GM04503 (cell line): ENCODE data around the gene DNASE1L3.

Experiments
- DNase-seq: peaks from one replicate; pipeline ENCODE4 v3.0.0-alpha.2; 2012; ENCODE audit warnings: low read depth

The DNASE1L3 gene

DNA sequence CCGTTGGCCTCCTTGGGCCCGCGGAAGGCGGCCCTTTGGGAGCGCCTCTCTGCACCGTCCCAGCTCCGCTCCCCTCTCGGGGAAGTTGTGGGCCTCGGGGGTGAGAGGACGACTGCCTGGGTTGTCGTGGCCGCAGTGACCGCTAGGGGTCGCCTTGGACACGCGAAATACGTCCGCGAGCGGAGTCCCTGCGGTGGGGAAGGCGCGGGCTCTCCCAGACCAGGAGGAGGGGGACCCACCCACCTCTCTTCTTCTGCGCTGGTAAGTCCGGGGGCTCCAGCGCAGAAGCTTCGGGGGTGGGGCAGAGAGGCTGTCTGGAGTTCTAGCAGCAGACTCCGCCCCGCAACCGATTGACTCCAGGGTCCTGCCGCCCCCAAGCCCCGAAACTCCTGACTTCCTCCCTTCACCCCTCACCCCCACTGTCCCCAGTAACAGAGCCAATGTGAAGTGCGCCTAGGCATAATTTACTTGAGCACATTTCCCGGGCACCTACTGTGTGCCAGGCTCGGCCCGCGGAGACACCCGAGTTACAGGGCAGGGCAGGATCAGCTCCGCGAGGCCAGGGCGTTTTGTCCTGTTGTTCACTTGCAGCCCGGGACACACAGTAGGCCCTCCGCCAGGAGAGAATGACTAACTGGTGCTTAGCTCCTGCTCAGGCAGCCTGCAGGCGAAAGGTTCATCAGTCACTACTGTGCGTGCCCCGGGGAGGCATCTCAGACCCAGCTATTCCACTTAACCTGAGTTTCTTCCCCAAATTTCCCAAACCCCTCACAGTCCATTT is 32.8 kb downstream of the DNASE1L3 start:
- DNase-seq = no peak

DNA sequence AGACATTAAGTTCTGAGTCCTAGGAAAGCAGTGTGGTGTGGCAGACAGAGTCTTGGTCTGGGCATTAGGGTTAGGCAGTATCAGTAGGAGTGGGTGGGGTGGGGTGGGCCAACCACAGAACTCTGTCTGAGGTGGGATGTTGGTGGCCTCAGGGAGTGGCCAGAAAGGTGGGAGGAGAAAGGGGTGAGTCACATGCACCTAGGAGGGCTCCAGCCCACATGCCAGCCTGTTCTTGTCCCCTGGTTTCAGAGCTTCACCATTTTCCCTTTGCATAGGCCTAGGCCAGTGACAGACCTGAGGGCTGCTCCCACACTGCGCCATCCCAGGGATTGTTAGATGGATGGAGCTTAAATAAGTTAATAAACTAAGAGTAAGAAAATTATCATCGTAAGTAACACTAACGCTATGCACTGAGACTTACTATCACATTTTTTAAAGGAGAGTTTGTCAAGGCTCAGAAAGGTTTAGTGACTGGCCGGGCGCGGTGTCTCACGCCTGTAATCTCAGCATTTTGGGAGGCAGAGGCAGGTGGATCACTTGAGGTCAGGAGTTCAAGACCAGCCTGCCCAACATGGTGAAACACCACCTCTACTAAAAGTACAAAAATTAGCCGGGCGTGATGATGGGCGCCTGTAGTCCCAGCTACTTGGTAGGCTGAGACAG is 33.8 kb downstream of the DNASE1L3 start:
- DNase-seq = no peak

DNA sequence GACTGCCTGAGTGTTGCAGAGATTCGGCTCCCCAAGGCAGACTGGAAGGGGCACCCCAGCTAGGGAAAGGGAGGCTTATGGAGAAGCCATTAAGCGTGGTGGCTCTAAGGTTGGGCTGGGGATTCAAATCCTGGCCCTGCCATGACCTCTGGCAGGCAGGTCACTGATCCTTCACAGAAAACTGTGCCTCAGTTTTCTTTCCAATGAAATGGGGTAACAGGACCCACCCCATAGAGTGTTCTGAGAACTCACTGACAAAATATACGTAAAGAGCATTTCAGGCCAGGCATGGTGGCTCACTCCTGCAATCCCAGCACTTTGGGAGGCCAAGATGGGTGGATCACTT is 34.6 kb downstream of the DNASE1L3 start:
- no peak for DNase-seq

DNA sequence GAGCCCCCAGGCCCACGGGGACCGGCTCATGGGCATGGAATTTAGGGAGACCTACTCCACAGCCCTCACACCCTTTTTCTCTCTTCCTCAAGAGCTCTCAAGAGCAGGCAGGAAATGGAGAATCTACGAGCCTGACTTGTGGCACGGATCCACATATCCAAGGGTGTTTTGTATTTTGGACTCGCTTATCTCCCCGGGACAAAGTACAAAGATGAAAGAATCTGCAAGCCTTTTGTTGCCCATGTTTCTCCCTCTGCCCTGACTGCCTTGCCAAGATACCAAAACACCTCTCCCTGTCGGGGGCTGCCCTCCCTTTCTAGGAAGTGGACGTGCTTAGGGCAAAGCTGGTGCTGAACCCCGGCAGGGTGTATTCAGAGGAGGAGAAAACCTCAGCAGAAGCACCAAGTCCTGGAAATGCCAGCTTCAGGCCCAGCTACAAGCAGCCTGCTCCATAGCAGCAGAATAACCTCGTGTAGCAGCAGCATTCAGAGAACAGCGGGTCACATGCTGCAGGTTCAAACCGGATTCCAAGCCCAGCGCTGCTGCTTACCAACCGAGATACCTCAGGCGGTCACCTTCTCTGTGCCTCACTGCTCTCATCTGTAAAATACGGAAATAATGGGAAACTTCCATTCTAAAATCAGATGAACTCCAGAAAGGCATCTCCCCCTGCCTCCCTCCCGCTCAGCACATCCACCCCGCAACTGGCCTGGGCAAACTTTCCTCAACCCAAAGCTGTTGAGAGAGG is 35.2 kb downstream of the DNASE1L3 start:
- DNase-seq = no peak

DNA sequence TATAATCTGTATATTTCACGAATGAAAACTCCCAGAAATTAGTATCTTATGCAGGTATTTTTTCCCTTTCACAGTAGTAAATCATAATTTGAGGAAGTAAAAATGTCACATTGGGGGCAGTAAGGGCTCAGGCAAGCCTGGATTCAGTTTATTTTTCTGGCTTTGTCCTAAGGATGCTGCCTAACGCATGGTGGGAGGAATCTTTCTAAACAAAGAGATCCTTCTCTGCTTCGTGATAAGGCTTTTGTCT is 35.7 kb downstream of the DNASE1L3 start:
- no peak for DNase-seq

DNA sequence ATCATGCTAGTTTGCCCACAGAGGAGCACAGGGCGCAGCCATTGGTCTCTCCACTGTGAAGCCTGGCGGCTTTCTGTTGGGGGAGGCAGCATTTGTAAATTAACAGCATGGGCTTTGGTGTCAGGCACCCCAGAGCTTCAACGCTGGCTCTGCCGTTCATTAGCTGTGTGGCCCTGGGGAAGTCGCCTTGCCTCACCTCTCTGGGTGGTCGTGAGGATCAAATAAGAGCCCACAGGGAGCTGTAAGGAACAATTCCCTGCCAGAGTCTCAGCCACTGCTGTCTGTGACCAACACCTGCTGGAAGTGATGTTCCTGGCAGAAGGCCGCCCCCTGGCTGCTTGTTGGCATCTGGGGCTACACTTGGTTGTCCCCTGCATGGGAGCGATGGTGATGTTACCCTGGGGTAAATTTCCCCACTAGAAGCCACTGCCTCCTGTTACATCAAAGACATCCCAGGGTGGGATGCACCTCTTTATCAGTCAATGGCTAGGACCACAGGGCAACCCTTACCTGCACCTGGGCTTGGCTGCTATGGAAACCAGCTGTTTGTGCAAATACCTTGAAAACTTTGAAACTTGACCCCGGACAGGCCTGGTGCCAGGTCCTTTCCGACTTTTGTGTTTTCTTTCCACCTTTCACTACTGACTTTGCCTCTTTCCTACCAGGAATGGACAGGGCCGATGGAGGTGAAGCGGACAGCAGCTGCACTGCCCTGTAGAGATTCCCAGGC is 36.9 kb downstream of the DNASE1L3 start:
- no peak for DNase-seq

DNA sequence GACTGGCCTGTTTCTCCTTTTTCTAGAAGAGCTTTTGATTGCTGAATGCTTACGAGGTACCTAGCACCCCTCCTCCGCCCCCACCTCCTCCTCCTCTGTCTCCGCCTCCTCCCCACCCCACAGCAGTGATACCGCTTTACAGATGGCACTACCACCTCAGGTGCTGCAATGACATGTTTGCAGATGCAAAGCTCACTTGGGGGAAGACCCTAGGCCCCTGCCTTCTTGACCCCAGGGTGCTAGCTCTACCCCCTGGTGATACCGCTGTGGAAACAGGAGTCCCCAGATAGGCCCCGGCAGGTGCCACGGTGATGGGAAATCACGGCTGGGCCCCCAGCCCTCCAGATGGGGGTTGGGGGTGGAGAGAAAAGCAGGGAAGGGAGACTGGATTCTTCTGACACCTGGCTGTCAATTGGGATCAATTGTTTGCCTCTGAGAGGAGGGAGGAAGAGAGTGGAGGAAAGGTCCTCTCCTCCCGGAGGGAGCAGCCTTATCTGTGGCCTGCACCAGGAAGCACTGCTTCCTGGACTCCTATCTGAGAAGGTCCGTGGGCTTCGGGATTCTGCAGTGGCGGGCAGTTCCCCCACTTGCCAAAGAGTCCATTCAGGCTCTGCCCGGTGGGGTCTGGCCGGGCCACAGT is 37.6 kb downstream of the DNASE1L3 start:
- DNase-seq = no peak

DNA sequence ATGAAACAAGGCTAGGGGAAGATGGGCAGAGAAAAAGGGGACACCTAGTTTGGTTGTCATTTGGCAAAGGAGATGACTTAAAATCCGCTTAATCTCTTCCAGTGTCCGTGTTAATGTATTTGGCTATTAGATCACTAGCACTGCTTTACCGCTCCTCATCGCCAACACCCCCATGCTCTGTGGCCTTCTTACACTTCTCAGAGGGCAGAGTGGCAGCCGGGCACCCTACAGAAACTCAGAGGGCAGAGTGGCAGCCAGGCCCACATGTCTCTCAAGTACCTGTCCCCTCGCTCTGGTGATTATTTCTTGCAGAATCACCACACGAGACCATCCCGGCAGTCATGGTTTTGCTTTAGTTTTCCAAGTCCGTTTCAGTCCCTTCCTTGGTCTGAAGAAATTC is 39.6 kb downstream of the DNASE1L3 start:
- DNase-seq = no peak

DNA sequence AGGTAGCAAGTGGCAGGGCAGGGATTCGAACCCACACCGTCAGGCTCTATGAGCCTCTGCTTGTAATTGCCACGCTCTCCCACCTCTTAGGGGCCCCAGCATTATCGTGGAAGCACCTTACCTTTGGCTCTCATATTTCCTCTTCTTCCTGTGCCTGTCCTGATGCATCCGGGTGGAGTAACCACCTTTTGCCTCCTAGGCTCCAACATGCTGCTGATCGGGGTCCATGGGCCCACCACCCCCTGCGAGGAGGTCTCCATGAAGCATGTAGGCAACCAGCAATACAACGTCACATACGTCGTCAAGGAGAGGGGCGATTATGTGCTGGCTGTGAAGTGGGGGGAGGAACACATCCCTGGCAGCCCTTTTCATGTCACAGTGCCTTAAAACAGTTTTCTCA is 40.4 kb downstream of the DNASE1L3 start:
- no peak for DNase-seq

DNA sequence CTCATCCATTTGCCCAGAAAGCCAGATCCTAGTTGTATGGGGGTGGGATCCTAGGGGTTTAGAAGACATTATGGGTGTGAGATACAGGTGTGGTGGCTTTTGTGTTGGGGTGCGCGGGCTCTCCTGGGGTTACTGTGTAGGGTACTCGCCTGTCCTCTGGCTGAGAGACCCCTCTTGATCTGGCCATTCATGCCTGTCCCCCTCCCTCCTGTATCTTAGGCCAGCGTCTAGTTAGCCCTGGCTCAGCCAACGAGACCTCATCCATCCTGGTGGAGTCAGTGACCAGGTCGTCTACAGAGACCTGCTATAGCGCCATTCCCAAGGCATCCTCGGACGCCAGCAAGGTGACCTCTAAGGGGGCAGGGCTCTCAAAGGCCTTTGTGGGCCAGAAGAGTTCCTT is 41.4 kb downstream of the DNASE1L3 start:
- DNase-seq = no peak

DNA sequence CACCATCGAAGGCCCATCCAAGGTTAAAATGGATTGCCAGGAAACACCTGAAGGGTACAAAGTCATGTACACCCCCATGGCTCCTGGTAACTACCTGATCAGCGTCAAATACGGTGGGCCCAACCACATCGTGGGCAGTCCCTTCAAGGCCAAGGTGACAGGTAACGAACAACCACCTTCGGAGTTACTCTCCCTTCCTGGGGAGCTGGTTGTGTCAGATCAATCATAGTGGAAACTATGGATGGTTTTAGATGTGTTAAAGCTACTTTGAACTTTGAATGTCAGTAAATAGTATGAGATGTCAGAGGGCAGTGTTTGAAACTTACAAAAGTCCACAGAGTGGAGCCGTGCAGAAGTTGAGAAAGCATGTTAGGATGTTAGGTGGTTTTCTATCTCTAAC is 42.3 kb downstream of the DNASE1L3 start:
- no peak for DNase-seq

DNA sequence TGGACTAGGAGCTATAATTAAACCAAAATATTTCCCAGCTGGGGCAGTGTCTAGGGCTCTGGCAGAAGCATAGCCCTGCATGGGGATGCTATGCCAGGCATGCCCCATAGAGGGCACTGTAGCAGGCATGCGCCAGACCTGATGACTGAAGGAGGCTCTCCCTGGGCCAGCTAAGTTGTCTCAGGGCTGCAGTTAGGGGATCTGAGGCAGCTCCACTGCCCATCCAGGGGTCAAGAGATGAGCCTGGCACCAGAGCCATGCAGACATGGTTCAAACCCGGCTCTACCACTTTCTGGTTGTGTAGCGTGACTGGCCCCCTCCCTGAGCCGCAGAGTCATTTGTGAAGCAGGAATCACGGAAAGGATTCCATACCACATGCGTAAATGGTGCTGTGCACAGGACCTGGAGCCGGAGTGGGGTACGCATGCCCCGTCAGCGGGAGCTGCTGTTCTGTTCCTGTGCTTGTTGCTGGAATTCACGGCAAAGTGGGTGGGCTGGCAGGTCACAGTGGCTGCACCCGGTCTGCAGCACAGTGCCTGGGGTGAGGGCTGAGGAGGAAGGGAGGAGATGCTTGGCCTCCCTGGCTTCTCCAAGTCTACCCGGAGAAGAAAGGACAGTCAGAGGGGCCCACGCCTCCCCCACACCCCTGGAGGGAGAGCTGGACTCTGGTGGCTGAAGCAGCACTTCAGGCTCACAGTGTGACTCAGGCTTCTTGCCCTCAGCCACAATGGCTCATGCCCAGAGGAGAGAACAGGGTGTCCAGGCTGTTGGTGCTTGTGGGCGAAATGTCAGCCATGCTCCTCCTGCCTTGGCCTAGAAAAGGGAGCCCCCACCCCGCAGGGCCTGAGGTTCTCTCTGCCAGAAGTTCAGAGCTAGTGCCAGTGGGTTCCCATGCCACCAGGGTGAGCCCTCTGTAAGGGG is 43.1 kb downstream of the DNASE1L3 start:
- no peak for DNase-seq

DNA sequence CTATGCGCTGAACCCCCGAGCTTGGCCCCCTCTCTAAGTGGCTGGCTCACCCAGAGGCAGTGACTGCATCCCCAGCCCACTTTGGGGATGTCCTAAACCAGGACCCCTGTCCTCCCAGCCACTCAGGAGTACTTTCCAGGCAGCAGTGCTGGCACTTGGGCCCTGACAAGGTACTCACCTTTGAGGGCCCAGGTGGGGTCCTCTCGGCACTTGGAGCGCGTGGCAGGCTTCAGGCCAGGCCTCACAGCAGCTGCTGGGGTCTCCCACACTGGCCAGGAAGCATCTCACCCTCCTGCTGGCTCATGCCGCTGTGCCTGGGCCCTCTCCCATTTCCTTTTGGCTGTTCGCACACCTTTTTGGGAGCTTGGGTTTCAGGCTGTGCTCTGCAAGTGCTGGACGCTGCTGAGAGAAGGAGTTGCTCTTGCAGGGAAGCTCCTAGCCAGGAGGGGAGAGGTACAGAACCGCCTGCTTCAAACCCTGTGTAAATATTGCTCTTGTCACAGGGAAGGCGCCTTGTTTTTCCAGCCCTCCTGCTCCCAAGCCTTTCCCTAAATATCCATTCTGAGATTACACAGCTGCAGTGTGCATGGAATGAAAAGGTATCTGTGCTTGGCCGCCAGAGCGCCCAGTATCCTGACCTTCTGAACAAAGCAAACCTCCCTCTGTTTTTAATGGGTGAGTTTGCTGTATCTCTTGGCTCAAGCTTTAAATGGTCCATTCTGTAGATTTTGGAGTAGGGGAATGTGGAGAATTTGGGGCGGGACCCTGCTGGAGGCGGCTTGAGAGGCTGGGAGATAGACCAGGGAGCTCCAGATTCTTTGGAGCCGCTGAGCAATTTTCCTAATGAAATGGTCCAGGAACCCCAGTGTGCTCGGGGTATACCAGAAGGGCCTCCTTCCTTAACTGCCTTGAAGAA is 45.6 kb downstream of the DNASE1L3 start:
- DNase-seq = no peak

DNA sequence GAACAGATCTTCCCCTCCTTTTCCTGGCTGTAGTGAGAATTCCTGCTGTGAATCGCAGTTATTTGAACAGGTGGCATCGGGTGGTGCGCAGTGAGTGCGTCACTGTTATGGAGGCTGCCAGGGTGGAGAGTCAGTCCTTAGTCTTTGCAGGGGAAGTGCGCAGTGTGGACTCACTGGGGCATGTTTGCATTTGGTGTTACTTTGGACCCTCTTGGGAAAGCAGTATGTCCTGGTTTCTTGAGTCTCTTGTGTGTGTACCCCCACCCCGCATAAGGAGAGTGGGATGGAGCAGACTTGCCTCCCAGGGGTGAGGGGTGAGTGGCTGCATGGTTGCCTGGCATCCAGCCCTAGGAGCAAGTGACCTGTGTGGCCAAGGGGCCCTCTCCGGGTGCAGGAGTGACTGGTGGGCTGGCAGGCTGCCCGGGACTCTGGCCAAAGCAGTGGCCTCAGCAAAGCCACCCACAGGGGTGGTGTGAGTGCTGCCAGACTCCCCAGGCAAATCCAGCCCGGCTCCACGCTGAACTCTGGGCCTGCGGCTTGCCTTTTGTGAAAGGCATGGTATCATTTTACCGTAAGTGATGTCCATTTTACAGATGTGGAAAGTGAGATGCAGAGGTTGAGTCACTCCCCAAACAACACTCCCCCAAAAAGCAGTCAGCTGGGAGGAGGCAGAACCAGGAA is 46.4 kb downstream of the DNASE1L3 start:
- no peak for DNase-seq

DNA sequence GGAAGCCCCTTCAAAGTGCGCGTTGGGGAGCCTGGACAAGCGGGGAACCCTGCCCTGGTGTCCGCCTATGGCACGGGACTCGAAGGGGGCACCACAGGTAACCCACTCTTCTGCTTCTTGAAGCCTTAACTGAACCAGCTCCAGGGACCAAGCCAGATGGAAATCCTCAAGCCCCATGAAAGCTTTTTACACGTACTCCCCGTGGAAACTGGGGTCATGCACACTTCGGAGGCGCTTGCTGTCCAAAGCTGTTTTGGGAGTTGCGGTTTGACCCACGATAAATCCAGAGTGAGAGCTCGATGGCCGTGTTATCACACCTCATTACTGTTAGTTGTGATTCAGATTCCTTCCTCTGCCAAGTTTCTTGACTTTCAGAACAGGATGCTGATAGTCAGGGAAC is 47.5 kb downstream of the DNASE1L3 start:
- DNase-seq = no peak

DNA sequence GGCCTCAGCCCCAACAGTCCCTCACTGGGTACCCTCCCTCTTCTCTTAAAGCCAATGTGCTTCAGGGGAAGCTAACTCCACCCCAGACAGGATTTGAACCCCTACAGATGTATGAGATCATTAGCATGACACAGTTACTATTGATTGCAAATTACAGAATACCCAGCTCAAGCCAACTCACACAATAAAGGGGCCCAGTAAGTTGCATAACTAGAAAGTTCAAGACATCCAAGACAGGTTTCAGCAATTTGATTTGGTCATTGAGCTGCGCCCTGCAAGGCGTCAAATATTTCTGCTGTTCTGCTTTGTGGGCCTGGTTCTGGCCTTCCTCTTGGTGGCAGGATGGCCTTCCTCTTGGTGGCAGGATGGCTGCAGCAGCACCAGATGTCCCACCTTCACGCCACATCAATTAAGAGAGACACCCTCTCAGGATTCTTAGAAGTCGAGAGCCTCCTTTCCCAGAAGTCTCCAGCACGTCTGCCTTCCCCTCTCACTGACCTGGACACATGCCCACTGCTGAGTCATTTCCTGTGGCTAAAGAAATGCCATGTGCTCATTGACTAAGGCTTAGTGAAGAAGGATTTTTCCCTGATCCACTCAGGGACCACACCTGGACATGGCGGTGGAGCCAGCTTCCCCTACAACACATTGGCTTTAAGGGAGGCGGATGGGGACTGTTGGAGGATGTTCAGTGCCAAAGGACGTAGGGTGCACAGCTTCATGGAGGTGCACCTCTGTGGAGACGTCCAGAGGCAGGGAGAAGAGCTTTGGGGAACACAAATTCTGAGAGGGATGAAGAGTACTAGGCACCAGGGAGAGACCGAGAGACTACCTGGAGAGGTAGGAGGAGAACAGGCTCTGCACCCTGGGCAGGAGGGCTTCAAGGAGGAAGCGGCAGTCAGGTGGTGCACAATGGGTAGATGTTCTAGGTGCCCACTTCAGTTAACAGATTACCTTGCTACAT is 49.1 kb downstream of the DNASE1L3 start:
- DNase-seq = peak; percentile 79

DNA sequence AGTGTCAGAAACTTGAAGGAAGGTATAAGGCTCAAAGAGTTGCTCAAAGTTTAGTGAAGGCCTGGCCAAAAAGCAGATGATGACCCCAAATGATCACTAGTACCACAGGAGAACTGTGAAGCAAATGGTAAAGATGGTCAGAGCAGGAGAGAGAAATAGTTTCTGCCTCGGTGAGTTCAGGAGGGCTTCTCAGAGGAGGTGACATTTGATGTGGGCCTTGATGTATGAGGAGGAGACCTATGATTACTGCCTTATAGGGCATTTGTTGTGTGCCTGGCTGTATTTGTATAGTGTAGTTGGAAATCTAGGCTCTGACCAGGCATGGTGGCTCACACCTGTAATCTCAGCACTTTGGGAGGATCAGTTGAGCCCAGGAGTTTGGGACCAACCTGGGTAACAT is 50.4 kb downstream of the DNASE1L3 start:
- DNase-seq = no peak

DNA sequence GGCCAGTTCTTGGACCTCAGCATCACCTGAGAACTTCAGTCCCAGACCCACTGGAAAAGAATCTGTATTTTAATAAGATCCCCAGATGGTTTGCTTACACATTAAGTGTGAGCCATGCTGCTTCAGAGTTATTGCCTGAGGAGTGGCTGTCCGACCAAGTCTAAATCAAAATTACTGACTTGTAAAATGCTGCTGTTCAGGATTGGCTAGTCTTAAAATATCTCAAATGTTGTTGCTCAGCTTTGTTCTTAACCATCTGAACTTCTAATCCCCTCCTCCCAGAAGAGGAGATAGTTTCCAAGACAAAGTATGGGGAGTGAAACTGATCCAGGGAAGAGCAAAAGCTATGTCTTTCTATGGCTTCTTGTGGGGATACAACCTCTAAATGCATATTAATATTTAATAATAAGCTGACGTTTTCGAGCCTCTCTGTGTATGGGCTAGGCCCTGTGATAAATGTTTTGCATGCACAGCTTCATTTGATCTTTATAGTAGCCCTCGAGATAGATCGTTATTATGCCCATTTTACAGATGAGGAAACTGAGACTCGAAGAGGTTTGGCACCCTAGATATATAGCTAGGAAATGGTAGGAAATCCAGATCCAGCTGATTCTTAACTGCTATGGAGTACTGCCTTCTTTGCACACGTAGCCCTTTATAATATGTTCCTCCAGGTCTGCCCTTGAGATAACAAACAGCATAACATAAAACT is 52.2 kb downstream of the DNASE1L3 start:
- DNase-seq = no peak
